ENCODE results near the gene SUSD2. TPM values are rescaled to one million over a fixed set of nuclear protein-coding genes. Genes with fewer than 3 reads are reported as not detected.
"Not testable (repeated sequence)": the region's sequence is repeated elsewhere in the genome, so short reads cannot be mapped to it uniquely, and the experiment has no call there.

The SUSD2 gene
- total RNA-seq, 2 experiments from 2014 or later: 0.52 to 0.96 TPM

- no peak for DNase-seq
- Mint-ChIP-seq H3K4me3 (peak overlapping the region; percentile 6), H3K27me3 (peaks cover 3% of the 10 kb centered on the region), H3K36me3 (peaks cover 3% of the 10 kb centered on the region), H3K27ac (peak overlapping the region; percentile 89), H3K4me1 (peaks cover 49% of the 10 kb centered on the region), H3K9me3 (ENCODE audit: low read depth) (no peaks in the 10 kb centered on the region)
- ATAC-seq: no peak
- CTCF ChIA-PET: interaction anchor here (0.6 to 3.6 kb wide), 6 partner anchors 9 to 50 kb away, joined by 3 to 17 read pairs (median 4); no protein-coding TSS in a partner anchor
These were observed 26.2 kb downstream of the SUSD2 start for GRCh38 chr22:24207264-24208011.

GRCh38 chr22:24208012-24208749, 26.9 kb downstream of the SUSD2 start:
- Mint-ChIP-seq H3K9me3 (ENCODE audit: low read depth) (no peaks in the 10 kb centered on the region), H3K36me3 (peaks cover 3% of the 10 kb centered on the region), H3K27me3 (no peaks in the 10 kb centered on the region), H3K4me3 (peak overlapping the region; percentile 6), H3K4me1 (peaks cover 48% of the 10 kb centered on the region), H3K27ac (peak overlapping the region; percentile 89)
- CTCF ChIA-PET: interaction anchor here (1.0 to 3.6 kb wide), 7 partner anchors 10 to 51 kb away, joined by 3 to 17 read pairs (median 5); no protein-coding TSS in a partner anchor
- DNase-seq (no peak), ATAC-seq (peak; percentile 30)

GRCh38 chr22:24209016-24209415, 27.7 kb downstream of the SUSD2 start:
- ATAC-seq (no peak), DNase-seq (no peak)
- CTCF ChIA-PET: interaction anchor here (1.0 to 3.6 kb wide), 3 partner anchors 20 to 52 kb away, joined by 3 to 17 read pairs (median 5); no protein-coding TSS in a partner anchor
- Mint-ChIP-seq H3K27me3 (no peaks in the 10 kb centered on the region), H3K27ac (no peak overlapping the region), H3K36me3 (peaks cover under 1% of the 10 kb centered on the region), H3K9me3 (ENCODE audit: low read depth) (no peaks in the 10 kb centered on the region), H3K4me3 (no peak overlapping the region), H3K4me1 (peaks cover 45% of the 10 kb centered on the region)

DNA sequence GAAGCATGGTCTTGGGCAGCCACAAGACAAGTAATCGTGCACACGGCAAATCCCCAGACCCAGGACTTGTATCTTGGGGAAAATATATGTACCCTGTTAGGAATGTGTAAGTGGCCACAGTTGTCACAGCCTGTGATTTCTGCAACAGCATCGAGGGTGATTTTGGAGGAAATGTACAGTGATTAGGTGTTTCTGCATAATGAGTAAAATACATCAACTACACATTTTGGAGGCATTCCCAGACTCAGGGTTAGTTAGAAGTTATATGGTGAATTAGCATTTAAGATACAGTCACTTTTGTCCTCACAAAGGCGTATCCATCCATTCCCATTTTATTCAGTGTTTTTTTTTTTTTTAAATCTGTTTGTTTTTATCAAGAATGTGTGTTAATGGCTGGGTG, 28.4 kb downstream of the SUSD2 start:
- no peak overlapping the region for H3K27ac Mint-ChIP-seq
- ATAC-seq: no peak
- no peaks in the 10 kb centered on the region for H3K27me3 Mint-ChIP-seq
- H3K4me1 Mint-ChIP-seq: peaks cover 39% of the 10 kb centered on the region
- no peak overlapping the region for H3K4me3 Mint-ChIP-seq
- H3K9me3 Mint-ChIP-seq (ENCODE audit: low read depth): no peaks in the 10 kb centered on the region
- DNase-seq: no peak
- CTCF ChIA-PET: interaction anchor here (1.3 to 3.6 kb wide), 2 partner anchors 11 to 22 kb away, joined by 9 to 17 read pairs; no protein-coding TSS in a partner anchor
- H3K36me3 Mint-ChIP-seq: no peaks in the 10 kb centered on the region

DNA sequence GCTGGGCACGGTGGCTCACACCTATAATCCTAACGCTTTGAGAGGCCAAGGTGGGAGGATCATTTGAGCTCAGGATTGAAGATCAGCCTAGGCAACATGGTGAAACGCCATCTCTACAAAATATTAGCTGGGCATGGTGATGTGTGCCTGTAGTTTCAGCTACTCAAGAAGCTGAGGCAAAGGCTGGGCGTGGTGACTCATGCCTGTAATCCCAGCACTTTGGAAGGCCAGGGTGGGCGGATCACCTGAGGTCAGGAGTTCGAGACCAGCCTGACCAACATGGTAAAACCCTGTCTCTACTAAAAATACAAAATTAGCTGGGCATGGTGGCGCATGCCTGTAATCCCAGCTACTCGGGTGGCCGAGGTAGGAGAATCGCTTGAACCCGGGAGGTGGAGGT, 29.1 kb downstream of the SUSD2 start:
- CTCF ChIA-PET: interaction anchor here (1.3 to 3.6 kb wide), 2 partner anchors 12 to 21 kb away, joined by 9 to 17 read pairs; no protein-coding TSS in a partner anchor
- H3K9me3 Mint-ChIP-seq (ENCODE audit: low read depth); ATAC-seq; H3K36me3 Mint-ChIP-seq; H3K27ac Mint-ChIP-seq; H3K4me3 Mint-ChIP-seq; DNase-seq; H3K27me3 Mint-ChIP-seq: not testable (repeated sequence)
- peaks cover 32% of the 10 kb centered on the region for H3K4me1 Mint-ChIP-seq

GRCh38 chr22:24211716-24212115, 30.4 kb downstream of the SUSD2 start:
- not testable (repeated sequence) for H3K27me3 Mint-ChIP-seq, ATAC-seq

DNA sequence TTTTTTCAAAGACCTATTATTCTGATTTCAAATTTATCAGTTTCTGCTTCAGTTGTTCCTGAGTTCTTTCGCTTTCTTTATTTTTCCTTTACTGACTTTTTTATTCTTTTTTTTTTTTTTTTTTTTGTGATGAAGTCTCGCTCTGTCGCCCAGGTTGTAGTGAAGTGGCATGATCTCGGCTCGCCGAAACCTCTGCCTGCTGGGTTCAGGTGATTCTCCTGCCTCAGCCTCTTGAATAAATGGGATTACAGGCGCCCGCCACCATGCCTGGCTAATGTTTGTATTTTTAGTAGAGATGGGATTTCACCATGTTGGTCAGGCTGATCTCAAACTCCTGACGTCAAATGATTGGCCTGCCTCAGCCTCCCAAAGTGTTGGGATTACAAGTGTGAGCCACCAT, 31.8 kb downstream of the SUSD2 start:
- not testable (repeated sequence) for H3K9me3 Mint-ChIP-seq (ENCODE audit: low read depth); H3K27ac Mint-ChIP-seq; DNase-seq; H3K36me3 Mint-ChIP-seq; ATAC-seq; H3K27me3 Mint-ChIP-seq; H3K4me3 Mint-ChIP-seq
- H3K4me1 Mint-ChIP-seq: peaks cover 24% of the 10 kb centered on the region
- CTCF ChIA-PET: interaction anchor here (0.7 kb wide), 2 partner anchors 8 to 1693 kb away, joined by 3 to 5 read pairs; no protein-coding TSS in a partner anchor

More at GRCh38 chr22:24211716-24212115, 30.4 kb downstream of the SUSD2 start:
- H3K36me3 Mint-ChIP-seq; H3K9me3 Mint-ChIP-seq (ENCODE audit: low read depth); H3K4me3 Mint-ChIP-seq; DNase-seq; H3K27ac Mint-ChIP-seq: not testable (repeated sequence)
- CTCF ChIA-PET: interaction anchor here (0.6 to 1.0 kb wide), 3 partner anchors 12 to 31 kb away, joined by 3 to 5 read pairs (median 3); no protein-coding TSS in a partner anchor
- peaks cover 30% of the 10 kb centered on the region for H3K4me1 Mint-ChIP-seq

DNA sequence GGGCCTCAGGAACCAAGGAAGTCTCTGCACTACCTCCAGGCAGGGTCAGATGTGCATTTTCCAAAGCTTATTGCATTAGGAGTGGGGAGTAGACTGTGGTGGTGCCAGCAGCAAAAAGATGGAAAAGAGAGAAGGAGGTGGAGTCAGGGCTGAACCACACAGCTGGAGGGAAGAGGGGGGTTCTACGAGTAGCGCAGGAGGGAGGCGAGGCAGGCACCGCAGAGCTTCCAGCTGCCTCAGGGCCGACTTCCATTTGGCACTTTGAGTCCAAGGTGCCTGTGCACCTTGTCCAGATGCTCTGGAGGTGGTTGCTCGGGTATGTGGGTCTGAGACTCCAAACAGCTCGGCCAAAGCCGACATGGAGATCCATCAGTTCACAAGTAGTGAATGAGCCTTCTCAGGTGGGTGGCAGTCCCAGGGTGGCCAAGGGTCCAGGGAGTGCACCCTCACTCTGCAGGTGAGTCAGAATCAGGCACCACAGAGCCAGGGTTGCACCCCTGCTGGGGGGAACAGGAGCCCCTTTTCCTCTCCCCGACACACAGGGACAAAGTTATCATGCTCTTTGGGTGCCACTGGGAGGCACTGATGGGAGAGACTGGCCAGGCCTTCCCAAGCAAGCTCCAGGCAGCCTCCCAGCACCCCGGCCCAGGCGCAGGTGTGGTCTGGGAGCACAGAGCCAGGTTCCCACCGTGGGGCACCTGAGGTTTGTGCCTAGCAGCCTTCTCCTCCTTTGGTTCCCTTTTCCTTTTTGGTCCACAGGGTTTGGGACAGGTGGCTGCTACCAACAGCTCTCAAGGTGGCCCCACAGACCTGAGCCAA, 33.4 kb downstream of the SUSD2 start:
- no peak for ATAC-seq
- H3K27ac Mint-ChIP-seq: no peak overlapping the region
- CTCF ChIA-PET: interaction anchor here (1.0 to 2.8 kb wide), 2 partner anchors 17 to 35 kb away, joined by 3 to 14 read pairs; no protein-coding TSS in a partner anchor
- DNase-seq: no peak
- no peaks in the 10 kb centered on the region for H3K9me3 Mint-ChIP-seq (ENCODE audit: low read depth)
- H3K27me3 Mint-ChIP-seq: peaks cover 3% of the 10 kb centered on the region
- H3K36me3 Mint-ChIP-seq: no peaks in the 10 kb centered on the region
- H3K4me1 Mint-ChIP-seq: peaks cover 14% of the 10 kb centered on the region
- H3K4me3 Mint-ChIP-seq: no peak overlapping the region

DNA sequence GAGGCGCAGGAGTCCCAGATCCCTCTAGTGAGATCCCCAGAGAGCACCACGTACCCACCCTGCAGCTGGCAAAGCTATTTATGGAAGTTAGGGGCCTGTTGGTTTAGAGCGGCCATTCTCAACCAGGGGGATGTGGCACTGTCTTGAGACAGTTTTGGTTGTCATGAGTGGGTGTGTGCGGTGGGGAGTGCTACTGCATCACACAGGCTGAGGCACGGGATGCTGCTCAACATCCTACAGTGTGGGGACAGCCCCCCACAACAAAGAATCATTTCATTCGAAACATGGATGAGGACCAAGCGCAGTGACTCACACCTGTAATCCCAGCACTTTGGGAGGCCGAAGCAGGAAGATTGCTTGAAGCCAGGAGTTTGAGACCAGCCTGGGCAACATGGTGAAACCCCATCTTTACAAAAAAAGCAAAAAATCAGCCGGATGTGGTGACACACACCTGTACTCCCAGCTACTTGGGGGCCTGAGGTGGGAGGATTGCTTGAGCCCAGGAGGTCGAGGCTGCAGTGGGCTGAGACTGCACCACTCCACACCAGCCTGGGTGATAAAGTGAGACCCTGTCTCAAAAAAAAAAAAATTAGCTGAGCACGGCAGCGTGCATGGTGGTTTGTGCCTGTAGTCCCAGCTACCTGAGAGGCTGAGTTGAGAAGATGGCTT, 35.4 kb downstream of the SUSD2 start:
- H3K4me1 Mint-ChIP-seq: peaks cover 14% of the 10 kb centered on the region
- H3K9me3 Mint-ChIP-seq (ENCODE audit: low read depth): no peaks in the 10 kb centered on the region
- H3K27me3 Mint-ChIP-seq: peaks cover 3% of the 10 kb centered on the region
- H3K36me3 Mint-ChIP-seq: no peaks in the 10 kb centered on the region
- CTCF ChIA-PET: interaction anchor here (0.9 to 2.9 kb wide), 6 partner anchors 11 to 207 kb away, joined by 4 to 14 read pairs (median 7); no protein-coding TSS in a partner anchor
- no peak overlapping the region for H3K4me3 Mint-ChIP-seq
- peak; percentile 56 for DNase-seq
- no peak overlapping the region for H3K27ac Mint-ChIP-seq
- ATAC-seq: peak; percentile 66

- no peak overlapping the region for H3K4me3 Mint-ChIP-seq
- H3K4me1 Mint-ChIP-seq: peaks cover 14% of the 10 kb centered on the region
These were observed 36.1 kb downstream of the SUSD2 start for GRCh38 chr22:24217384-24217783.

DNA sequence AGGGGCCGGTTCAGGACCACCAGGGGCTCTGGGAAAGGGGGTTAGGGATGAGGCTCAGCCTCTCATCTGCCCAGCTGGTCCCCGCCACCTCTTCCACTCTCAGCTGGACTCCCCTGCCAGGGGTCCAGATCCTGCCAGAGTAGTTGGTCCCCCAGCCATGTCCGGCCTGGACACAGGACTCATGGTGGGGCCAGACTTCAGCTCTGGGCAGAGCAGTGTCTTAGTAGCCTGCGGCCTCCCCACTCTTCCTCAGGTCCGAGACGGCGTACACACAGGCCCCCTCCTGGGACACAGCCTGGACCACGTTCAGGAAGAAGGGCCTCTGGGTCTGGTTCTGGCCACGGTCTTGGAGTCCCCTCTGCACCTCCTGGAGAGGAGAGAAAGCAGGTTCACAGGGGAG, 38.5 kb downstream of the SUSD2 start:
- Mint-ChIP-seq H3K9me3 (ENCODE audit: low read depth) (no peaks in the 10 kb centered on the region), H3K4me1 (peaks cover 14% of the 10 kb centered on the region), H3K27ac (no peak overlapping the region), H3K4me3 (no peak overlapping the region), H3K27me3 (peaks cover 3% of the 10 kb centered on the region), H3K36me3 (peaks cover 2% of the 10 kb centered on the region)
- CTCF ChIA-PET: interaction anchor here (1.4 to 2.9 kb wide), 2 partner anchors 11 to 12 kb away, joined by 4 to 10 read pairs; no protein-coding TSS in a partner anchor
- DNase-seq (no peak), ATAC-seq (no peak)

More at GRCh38 chr22:24217384-24217783, 36.1 kb downstream of the SUSD2 start:
- Mint-ChIP-seq H3K27ac (peak overlapping the region; percentile 67), H3K9me3 (ENCODE audit: low read depth) (no peaks in the 10 kb centered on the region), H3K36me3 (no peaks in the 10 kb centered on the region), H3K27me3 (peaks cover 3% of the 10 kb centered on the region)
- DNase-seq (no peak), ATAC-seq (no peak)
- CTCF ChIA-PET: interaction anchor here (1.1 to 2.9 kb wide), 4 partner anchors 10 to 28 kb away, joined by 4 to 10 read pairs (median 7); no protein-coding TSS in a partner anchor

GRCh38 chr22:24224468-24224867, 43.2 kb downstream of the SUSD2 start:
- no peaks in the 10 kb centered on the region for H3K9me3 Mint-ChIP-seq (ENCODE audit: low read depth)
- no peak for DNase-seq
- H3K4me3 Mint-ChIP-seq: no peak overlapping the region
- no peaks in the 10 kb centered on the region for H3K27me3 Mint-ChIP-seq
- no peak overlapping the region for H3K27ac Mint-ChIP-seq
- no peak for ATAC-seq
- H3K36me3 Mint-ChIP-seq: peaks cover 3% of the 10 kb centered on the region
- no peaks in the 10 kb centered on the region for H3K4me1 Mint-ChIP-seq
- CTCF ChIA-PET: interaction anchor here (1.2 to 1.3 kb wide), 2 partner anchors 10 to 19 kb away, joined by 3 to 4 read pairs; no protein-coding TSS in a partner anchor
